SK-N-SH treated with all-trans-retinoic acid at 6 μM for 48 hours (cell line): ENCODE results near the gene POLD2.

Experiments used
- ATAC-seq: fragments of 200-7000 bp; cut with Tn5 transposase; 3 replicates; pipeline ENCODE4 v1.9.1; 2020; ENCODE audit warnings: mild to moderate bottlenecking, moderate library complexity
- ARNTL ChIP-seq: fragments of 450-650 bp; formaldehyde crosslinking; IDR thresholded peaks from 2 replicates; pipeline ENCODE4 v1.5.0; 2020; ENCODE audit warnings: low read depth, mild to moderate bottlenecking, moderate library complexity, borderline replicate concordance
- BACH2 ChIP-seq: fragments of 250-450 bp; sonication (Bioruptor Pico); IDR thresholded peaks from 2 replicates; pipeline ENCODE4 v1.9.0; 2021; ENCODE audit warnings: mild to moderate bottlenecking, borderline replicate concordance
- CREB5 ChIP-seq: fragments of 250-450 bp; sonication (Bioruptor Pico); IDR thresholded peaks from 2 replicates; pipeline ENCODE4 v1.5.1; 2020; ENCODE audit warnings: low read depth, mild to moderate bottlenecking, moderate library complexity
- CSDC2 ChIP-seq: fragments of 250-450 bp; sonication (Bioruptor Pico); IDR thresholded peaks from 2 replicates; pipeline ENCODE4 v1.5.0; 2020; ENCODE audit warnings: mild to moderate bottlenecking, moderate library complexity
- CSRNP3 ChIP-seq: fragments of 250-450 bp; sonication (Bioruptor Pico); IDR thresholded peaks from 2 replicates; pipeline ENCODE4 v1.5.1; 2021; ENCODE audit warnings: mild to moderate bottlenecking, moderate library complexity
- ESRRG ChIP-seq: fragments of 250-450 bp; sonication (Bioruptor Pico); IDR thresholded peaks from 2 replicates; pipeline ENCODE4 v1.6.1; 2021; ENCODE audit warnings: mild to moderate bottlenecking
- GLIS3 ChIP-seq: fragments of 250-450 bp; sonication (Bioruptor Pico); IDR thresholded peaks from 2 replicates; pipeline ENCODE4 v1.5.0; 2020; ENCODE audit warnings: mild to moderate bottlenecking, moderate library complexity
- OSR1 ChIP-seq: fragments of 250-450 bp; sonication (Bioruptor Pico); IDR thresholded peaks from 2 replicates; pipeline ENCODE4 v1.8.0; 2022; ENCODE audit warnings: moderate library complexity, mild to moderate bottlenecking, inconsistent platforms
- PATZ1 ChIP-seq: fragments of 250-450 bp; sonication (Bioruptor Pico); IDR thresholded peaks from 2 replicates; pipeline ENCODE4 v1.8.0; 2020; ENCODE audit warnings: mild to moderate bottlenecking, moderate library complexity, borderline replicate concordance
- PPARA ChIP-seq: fragments of 250-450 bp; sonication (Bioruptor Pico); IDR thresholded peaks from 2 replicates; pipeline ENCODE4 v1.5.0; 2020; ENCODE audit warnings: mild to moderate bottlenecking, borderline replicate concordance
- RARB ChIP-seq: fragments of 250-450 bp; sonication (Bioruptor Pico); IDR thresholded peaks from 2 replicates; pipeline ENCODE4 v1.8.0; 2021; ENCODE audit warnings: mild to moderate bottlenecking, moderate library complexity
- SNAI2 ChIP-seq: fragments of 250-450 bp; sonication (Bioruptor Pico); IDR thresholded peaks from 2 replicates; pipeline ENCODE4 v1.5.0; 2020; ENCODE audit warnings: mild to moderate bottlenecking, moderate library complexity
- TCF4 ChIP-seq: fragments of 250-450 bp; sonication (Bioruptor Pico); IDR thresholded peaks from 2 replicates; pipeline ENCODE4 v1.8.0; 2021; ENCODE audit warnings: mild to moderate bottlenecking, moderate library complexity, borderline replicate concordance
- TOX ChIP-seq: fragments of 250-450 bp; sonication (Bioruptor Pico); IDR thresholded peaks from 2 replicates; pipeline ENCODE4 v1.8.0; 2021; ENCODE audit warnings: mild to moderate bottlenecking, moderate library complexity, borderline replicate concordance
- TSHZ2 ChIP-seq: fragments of 250-450 bp; sonication (Bioruptor Pico); IDR thresholded peaks from 2 replicates; pipeline ENCODE4 v1.5.0; 2020; ENCODE audit warnings: mild to moderate bottlenecking, moderate library complexity
- ZC3H10 ChIP-seq: fragments of 250-450 bp; sonication (Bioruptor Pico); IDR thresholded peaks from 2 replicates; pipeline ENCODE4 v1.5.1; 2021; ENCODE audit warnings: mild to moderate bottlenecking, moderate library complexity
- ZFP3 ChIP-seq: fragments of 250-450 bp; sonication (Bioruptor Pico); IDR thresholded peaks from 2 replicates; pipeline ENCODE4 v1.5.0; 2020; ENCODE audit warnings: mild to moderate bottlenecking, moderate library complexity
- ZFP30 ChIP-seq: fragments of 450-650 bp; formaldehyde crosslinking; IDR thresholded peaks from 2 replicates; pipeline ENCODE4 v1.5.0; 2022; ENCODE audit warnings: mild to moderate bottlenecking, moderate library complexity
- ZNF565 ChIP-seq: fragments of 450-650 bp; formaldehyde crosslinking; conservative IDR thresholded peaks from 2 replicates; pipeline ENCODE4 v1.5.0; 2020; ENCODE audit warnings: low read depth, mild to moderate bottlenecking, moderate library complexity
- ZNF70 ChIP-seq: fragments of 450-650 bp; formaldehyde crosslinking; IDR thresholded peaks from 2 replicates; pipeline ENCODE4 v1.5.0; 2020; ENCODE audit warnings: mild to moderate bottlenecking, moderate library complexity
- ZNF8 ChIP-seq: fragments of 450-650 bp; formaldehyde crosslinking; IDR thresholded peaks from 2 replicates; pipeline ENCODE4 v1.5.0; 2020; ENCODE audit warnings: mild to moderate bottlenecking, moderate library complexity

Gene POLD2

GRCh38 chr7:44082541-44083207 is 40.7 kb downstream of the POLD2 start:
- no peak for TF ChIP-seq CSRNP3 (CRISPR knock-in tag)
- peak; percentile 51; the same call in 1 of the 2 replicates for TF ChIP-seq ZFP3
- TF ChIP-seq ZNF70 (CRISPR knock-in tag): 0 out of 2 replicates have a peak, but pooled peaks have one; percentile 7
- TF ChIP-seq TSHZ2 (CRISPR knock-in tag): peak; percentile 62; the same call in 1 of the 2 replicates
- peak; percentile 97 for ATAC-seq

GRCh38 chr7:44081266-44081748 is 42.0 kb downstream of the POLD2 start:
- no peak for ATAC-seq
- TF ChIP-seq CSDC2 (CRISPR knock-in tag) (no peak), CREB5 (no peak), ZNF8 (CRISPR knock-in tag) (no peak), ZC3H10 (CRISPR knock-in tag) (no peak), RARB (CRISPR knock-in tag) (no peak), ZNF70 (CRISPR knock-in tag) (no peak), BACH2 (no peak)

GRCh38 chr7:44080686-44081265 is 42.6 kb downstream of the POLD2 start:
- TF ChIP-seq RARB (CRISPR knock-in tag): no peak
- no peak for TF ChIP-seq SNAI2 (CRISPR knock-in tag)
- TF ChIP-seq ZNF70 (CRISPR knock-in tag): no peak
- TF ChIP-seq ZC3H10 (CRISPR knock-in tag): no peak
- TF ChIP-seq TSHZ2 (CRISPR knock-in tag): no peak
- no peak for TF ChIP-seq CSRNP3 (CRISPR knock-in tag)
- no peak for TF ChIP-seq ZNF565 (CRISPR knock-in tag)
- no peak for TF ChIP-seq ZNF8 (CRISPR knock-in tag)
- no peak for TF ChIP-seq CREB5
- no peak for TF ChIP-seq PATZ1 (CRISPR knock-in tag)
- no peak for TF ChIP-seq GLIS3 (CRISPR knock-in tag)
- no peak for TF ChIP-seq TCF4 (CRISPR knock-in tag)
- TF ChIP-seq BACH2: no peak
- no peak for TF ChIP-seq ZFP30 (CRISPR knock-in tag)
- TF ChIP-seq PPARA (CRISPR knock-in tag): no peak
- TF ChIP-seq ESRRG: no peak
- TF ChIP-seq CSDC2 (CRISPR knock-in tag): no peak
- TF ChIP-seq TOX (CRISPR knock-in tag): no peak
- TF ChIP-seq OSR1 (CRISPR knock-in tag): no peak
- no peak for TF ChIP-seq ARNTL (CRISPR knock-in tag)
- ATAC-seq: no peak
